Tibial nerve (tissue), 4 donors: ENCODE measurements around the gene EMILIN1. TPM values are rescaled to one million over a fixed set of nuclear protein-coding genes. Genes with fewer than 3 reads are reported as not detected.

Experiments
- DNase-seq, 2 donors: peaks; one replicate each; pipeline ENCODE4 v3.0.0-alpha.2; 2019; ENCODE audit warnings: low spot score in 2 of 2
- H3K27ac ChIP-seq, 4 donors: fragments of 200-600 bp; sonication (generic) in 3 of 4; one replicate each; pipeline ENCODE4 v1.5.1; 2017 to 2019; ENCODE audit warnings: mild to moderate bottlenecking in 1 of 4
- H3K27me3 ChIP-seq, 2 donors: fragments of 200-600 bp; sonication (generic) in 1 of 2; one replicate each; pipeline versions ENCODE4 v1.5.1 to v1.6.0; 2017 to 2019
- H3K36me3 ChIP-seq, 3 donors: fragments of 200-600 bp; sonication (generic); one replicate each; pipeline ENCODE4 v1.5.1; 2018 to 2019
- H3K4me1 ChIP-seq, 4 donors: fragments of 200-600 bp; sonication (generic) in 3 of 4; one replicate each; pipeline ENCODE4 v1.5.1; 2017 to 2019
- H3K4me3 ChIP-seq, 4 donors: fragments of 200-600 bp; sonication (generic) in 3 of 4; one replicate each; pipeline ENCODE4 v1.5.1; 2017 to 2019; ENCODE audit warnings: mild to moderate bottlenecking in 1 of 4, moderate library complexity in 1 of 4
- H3K9me3 ChIP-seq, 4 donors: fragments of 200-600 bp; sonication (generic) in 3 of 4; one replicate each; pipeline ENCODE4 v1.5.1; 2017 to 2019
- EP300 ChIP-seq, 2 donors: sonication (generic); formaldehyde crosslinking; IDR thresholded peaks; one replicate each; pipeline ENCODE4 v1.6.1; 2017; ENCODE audit warnings: antibody characterized with exemption in 2 of 2, mild to moderate bottlenecking in 1 of 2
- POLR2A ChIP-seq, 2 donors: fragments of 450-650 bp; IDR thresholded peaks; one replicate each; pipeline ENCODE4 v1.6.1; 2017; ENCODE audit warnings: antibody characterized with exemption in 2 of 2, mild to moderate bottlenecking in 2 of 2, moderate library complexity in 2 of 2
- WGBS, 2 donors: methylation state at CpG; one replicate each; pipeline ENCODE4 v1.1.5; 2018; 5-methylcytosine and 5-hydroxymethylcytosine counted together
- total RNA-seq, 4 donors: library from RNA; depleted of rRNA; stranded (reverse); fragments of >200 nt; gene quantifications; one replicate each; pipeline ENCODE4 v1.1.0, GENCODE V29; 2016
- TF ChIP-seq, protein P1 (sequence below), 5 experiments: fragments of 200-600 bp in 3 of 5; fragments of 450-650 bp in 2 of 5; sonication (generic) in 3 of 5; IDR thresholded peaks; one replicate each; pipeline ENCODE4 v1.5.1; 2016 to 2019; ENCODE audit warnings: antibody characterized with exemption in 5 of 5, mild to moderate bottlenecking in 3 of 5, moderate library complexity in 2 of 5

Gene EMILIN1
- total RNA-seq, 4 donors from 2014 or later: 56.6 to 95.1 (median 70.1) TPM

DNA sequence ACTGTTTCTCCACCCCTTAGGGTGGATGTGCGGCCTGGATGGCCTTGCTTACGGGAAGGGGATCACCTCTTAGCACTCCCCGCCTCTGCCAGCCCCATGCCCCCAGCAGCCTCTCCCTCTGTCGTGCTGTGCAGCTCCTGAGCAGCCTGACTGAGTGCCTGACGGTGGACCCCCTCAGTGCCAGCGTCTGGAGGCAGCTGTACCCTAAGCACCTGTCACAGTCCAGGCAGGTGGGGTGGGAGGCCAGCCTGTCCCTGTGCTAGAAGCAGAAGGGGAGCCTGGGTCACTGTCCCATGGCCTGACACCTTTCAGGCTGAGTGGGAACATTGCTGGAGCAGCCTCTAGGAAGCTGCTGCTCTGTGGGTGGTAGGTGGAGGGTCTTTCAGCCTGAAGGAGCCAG, 40.4 kb upstream of the EMILIN1 start:
- WGBS, 2 donors: 86 to 94% methylated on average over 3 to 6 of the region's 6 CpGs
- H3K4me1 ChIP-seq: peaks cover 0 to 25% (median 11%) of the 10 kb centered on the region in 4 donors
- H3K9me3 ChIP-seq: no peaks in the 10 kb centered on the region
- H3K27me3 ChIP-seq: no peaks in the 10 kb centered on the region
- TF ChIP-seq, protein P1, sequence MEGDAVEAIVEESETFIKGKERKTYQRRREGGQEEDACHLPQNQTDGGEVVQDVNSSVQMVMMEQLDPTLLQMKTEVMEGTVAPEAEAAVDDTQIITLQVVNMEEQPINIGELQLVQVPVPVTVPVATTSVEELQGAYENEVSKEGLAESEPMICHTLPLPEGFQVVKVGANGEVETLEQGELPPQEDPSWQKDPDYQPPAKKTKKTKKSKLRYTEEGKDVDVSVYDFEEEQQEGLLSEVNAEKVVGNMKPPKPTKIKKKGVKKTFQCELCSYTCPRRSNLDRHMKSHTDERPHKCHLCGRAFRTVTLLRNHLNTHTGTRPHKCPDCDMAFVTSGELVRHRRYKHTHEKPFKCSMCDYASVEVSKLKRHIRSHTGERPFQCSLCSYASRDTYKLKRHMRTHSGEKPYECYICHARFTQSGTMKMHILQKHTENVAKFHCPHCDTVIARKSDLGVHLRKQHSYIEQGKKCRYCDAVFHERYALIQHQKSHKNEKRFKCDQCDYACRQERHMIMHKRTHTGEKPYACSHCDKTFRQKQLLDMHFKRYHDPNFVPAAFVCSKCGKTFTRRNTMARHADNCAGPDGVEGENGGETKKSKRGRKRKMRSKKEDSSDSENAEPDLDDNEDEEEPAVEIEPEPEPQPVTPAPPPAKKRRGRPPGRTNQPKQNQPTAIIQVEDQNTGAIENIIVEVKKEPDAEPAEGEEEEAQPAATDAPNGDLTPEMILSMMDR (IDR thresholded peaks at IDR 0.05): no peak
- no peak for TF ChIP-seq POLR2A (IDR thresholded peaks at IDR 0.05)
- TF ChIP-seq EP300 (IDR thresholded peaks at IDR 0.05): no peak
- DNase-seq: no peak
- H3K27ac ChIP-seq: no peak overlapping the region
- peaks cover 0 to 75% (median 56%) of the 10 kb centered on the region in 3 donors for H3K36me3 ChIP-seq
- H3K4me3 ChIP-seq: no peak overlapping the region

GRCh38 chr2:27038631-27039339, 39.6 kb upstream of the EMILIN1 start:
- 86 to 87% methylated on average over 17 of the region's 17 CpGs for WGBS, 2 donors
- Histone ChIP-seq H3K36me3 (peaks cover 0 to 75% (median 56%) of the 10 kb centered on the region in 3 donors), H3K4me3 (no peak overlapping the region), H3K27me3 (no peaks in the 10 kb centered on the region), H3K4me1 (peaks cover 0 to 20% (median 8%) of the 10 kb centered on the region in 4 donors), H3K9me3 (no peaks in the 10 kb centered on the region), H3K27ac (no peak overlapping the region)
- no peak for TF ChIP-seq POLR2A (IDR thresholded peaks at IDR 0.05)
- TF ChIP-seq, protein P1 (IDR thresholded peaks at IDR 0.05): no peak
- TF ChIP-seq EP300 (IDR thresholded peaks at IDR 0.05): no peak
- DNase-seq: no peak

GRCh38 chr2:27039426-27039825, 39.0 kb upstream of the EMILIN1 start:
- no peak overlapping the region for H3K4me3 ChIP-seq
- 91 to 93% methylated on average over 6 of the region's 6 CpGs for WGBS, 2 donors
- H3K27me3 ChIP-seq: no peaks in the 10 kb centered on the region
- peaks cover 0 to 75% (median 56%) of the 10 kb centered on the region in 3 donors for H3K36me3 ChIP-seq
- no peaks in the 10 kb centered on the region for H3K9me3 ChIP-seq
- H3K27ac ChIP-seq: no peak overlapping the region
- DNase-seq: no peak
- no peak for TF ChIP-seq EP300 (IDR thresholded peaks at IDR 0.05)
- no peak for TF ChIP-seq POLR2A (IDR thresholded peaks at IDR 0.05)
- H3K4me1 ChIP-seq: peaks cover 0 to 13% (median 3%) of the 10 kb centered on the region in 4 donors

GRCh38 chr2:27039871-27040270, 38.5 kb upstream of the EMILIN1 start:
- WGBS, 2 donors: 95 to 99% methylated on average over 7 of the region's 7 CpGs
- Histone ChIP-seq H3K27me3 (no peaks in the 10 kb centered on the region), H3K4me3 (no peak overlapping the region), H3K27ac (no peak overlapping the region), H3K9me3 (no peaks in the 10 kb centered on the region), H3K36me3 (peaks cover 0 to 72% (median 56%) of the 10 kb centered on the region in 3 donors), H3K4me1 (peaks cover 0 to 9% (median under 1%) of the 10 kb centered on the region in 4 donors)
- TF ChIP-seq EP300 (IDR thresholded peaks at IDR 0.05): no peak
- TF ChIP-seq POLR2A (IDR thresholded peaks at IDR 0.05): no peak
- TF ChIP-seq, protein P1 (IDR thresholded peaks at IDR 0.05): no peak
- DNase-seq: no peak

DNA sequence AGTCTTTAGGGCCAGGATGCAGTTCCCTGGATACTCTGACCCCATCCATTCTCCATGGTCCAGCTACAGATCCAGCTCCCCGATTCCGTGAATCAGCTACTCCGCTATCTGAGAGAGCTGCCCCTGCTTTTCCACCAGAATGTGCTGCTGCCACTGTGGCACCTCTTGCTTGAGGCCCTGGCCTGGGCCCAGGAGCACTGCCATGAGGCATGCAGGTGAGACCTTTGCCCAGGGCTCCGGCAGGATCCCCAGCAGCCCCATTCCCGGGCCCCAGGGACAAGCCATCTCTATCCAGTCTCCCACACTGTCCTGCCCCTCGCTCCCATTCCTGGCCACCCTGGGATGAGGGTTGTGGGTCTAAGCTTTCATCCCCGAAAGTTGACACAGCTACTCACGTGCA, 38.1 kb upstream of the EMILIN1 start:
- Histone ChIP-seq H3K27ac (no peak overlapping the region), H3K4me1 (peaks cover 0 to 5% (median 0%) of the 10 kb centered on the region in 4 donors), H3K4me3 (no peak overlapping the region), H3K36me3 (peaks cover 0 to 68% (median 52%) of the 10 kb centered on the region in 3 donors), H3K27me3 (no peaks in the 10 kb centered on the region), H3K9me3 (no peaks in the 10 kb centered on the region)
- TF ChIP-seq POLR2A (IDR thresholded peaks at IDR 0.05): no peak
- TF ChIP-seq, protein P1 (IDR thresholded peaks at IDR 0.05): no peak
- TF ChIP-seq EP300 (IDR thresholded peaks at IDR 0.05): no peak
- DNase-seq: no peak
- WGBS, 2 donors: 92 to 93% methylated on average over 8 of the region's 8 CpGs
